Measurements from ENCODE around the gene PIEZO1. TPM values are rescaled to one million over a fixed set of nuclear protein-coding genes. Genes with fewer than 3 reads are reported as not detected.

The PIEZO1 gene
- polyA plus RNA-seq, 1 experiment: 139 TPM

GRCh38 chr16:88809676-88810165 is 24.7 kb upstream of the PIEZO1 start:
- Histone ChIP-seq H3K36me3 (ENCODE audit: control insufficient read depth, insufficient read depth, low read length) (peaks cover 8% of the 10 kb centered on the region), H3K27me3 (ENCODE audit: control insufficient read depth, insufficient read depth, low read length) (no peaks in the 10 kb centered on the region), H3K4me3 (ENCODE audit: low read depth, low read length) (no peak overlapping the region)
- CTCF ChIA-PET: interaction anchor here (0.7 to 2.4 kb wide), 4 partner anchors 9 to 72 kb away, joined by 3 to 11 read pairs (median 4); no protein-coding TSS in a partner anchor
- TF ChIP-seq CTCF (IDR thresholded peaks at IDR 0.05; ENCODE audit: insufficient read depth, low read depth, low read length): no peak
- DNase-seq (ENCODE audit: low read depth): no peak
- POLR2A ChIA-PET: interaction anchor here (0.6 kb wide), 1 partner anchor 12 kb away, joined by 3 read pairs; no protein-coding TSS in a partner anchor

GRCh38 chr16:88809068-88809675 is 24.2 kb upstream of the PIEZO1 start:
- Histone ChIP-seq H3K36me3 (ENCODE audit: control insufficient read depth, insufficient read depth, low read length) (peaks cover 8% of the 10 kb centered on the region), H3K27me3 (ENCODE audit: control insufficient read depth, insufficient read depth, low read length) (no peaks in the 10 kb centered on the region), H3K4me3 (ENCODE audit: low read depth, low read length) (no peak overlapping the region)
- ChIA-PET CTCF (interaction anchor here (1.2 to 1.4 kb wide), 2 partner anchors 8 to 72 kb away, joined by 3 read pairs; no protein-coding TSS in a partner anchor), POLR2A (interaction anchor here (0.6 kb wide), 1 partner anchor 11 kb away, joined by 3 read pairs; no protein-coding TSS in a partner anchor)
- no peak for DNase-seq (ENCODE audit: low read depth)
- no peak for TF ChIP-seq CTCF (IDR thresholded peaks at IDR 0.05; ENCODE audit: insufficient read depth, low read depth, low read length)

- POLR2A ChIA-PET: no interaction called here
- CTCF ChIA-PET: no interaction called here
- Histone ChIP-seq H3K36me3 (ENCODE audit: control insufficient read depth, insufficient read depth, low read length) (peaks cover 8% of the 10 kb centered on the region), H3K4me3 (ENCODE audit: low read depth, low read length) (no peak overlapping the region), H3K27me3 (ENCODE audit: control insufficient read depth, insufficient read depth, low read length) (no peaks in the 10 kb centered on the region)
- DNase-seq (ENCODE audit: low read depth): no peak
- TF ChIP-seq CTCF (IDR thresholded peaks at IDR 0.05; ENCODE audit: insufficient read depth, low read depth, low read length): no peak
These were observed 22.8 kb upstream of the PIEZO1 start for GRCh38 chr16:88807626-88808453.

- Histone ChIP-seq H3K27me3 (ENCODE audit: control insufficient read depth, insufficient read depth, low read length) (no peaks in the 10 kb centered on the region), H3K36me3 (ENCODE audit: control insufficient read depth, insufficient read depth, low read length) (peaks cover 8% of the 10 kb centered on the region), H3K4me3 (ENCODE audit: low read depth, low read length) (no peak overlapping the region)
- POLR2A ChIA-PET: no interaction called here
- no peak for TF ChIP-seq CTCF (IDR thresholded peaks at IDR 0.05; ENCODE audit: insufficient read depth, low read depth, low read length)
- no peak for DNase-seq (ENCODE audit: low read depth)
- CTCF ChIA-PET: no interaction called here
These were observed 22.2 kb upstream of the PIEZO1 start for GRCh38 chr16:88807142-88807625.

GRCh38 chr16:88806491-88807111 is 21.6 kb upstream of the PIEZO1 start:
- DNase-seq (ENCODE audit: low read depth): no peak
- Histone ChIP-seq H3K27me3 (ENCODE audit: control insufficient read depth, insufficient read depth, low read length) (no peaks in the 10 kb centered on the region), H3K4me3 (ENCODE audit: low read depth, low read length) (no peak overlapping the region), H3K36me3 (ENCODE audit: control insufficient read depth, insufficient read depth, low read length) (peaks cover 8% of the 10 kb centered on the region)
- no peak for TF ChIP-seq CTCF (IDR thresholded peaks at IDR 0.05; ENCODE audit: insufficient read depth, low read depth, low read length)
- ChIA-PET CTCF (no interaction called here), POLR2A (no interaction called here)

Measured in BJ (cell line).